H1 (cell line): ENCODE results near the gene APLP1. TPM values are rescaled to one million over a fixed set of nuclear protein-coding genes. Genes with fewer than 3 reads are reported as not detected.

Source experiments
- CTCF ChIA-PET: fragments of 300-600 bp; sonication (Branson Sonifier 250); formaldehyde crosslinking; loops from one replicate; lab custom pipeline; 2021; ENCODE audit not compliant: partially characterized antibody; lab: Charles Lee
- POLR2A ChIA-PET: fragments of 300-600 bp; sonication (Branson Sonifier 250); formaldehyde crosslinking; loops from one replicate; lab custom pipeline; 2021; ENCODE audit warnings: inconsistent platforms; ENCODE audit not compliant: partially characterized antibody; lab: Charles Lee
- DNase-seq, 2 experiments: peaks; one replicate each; pipeline versions ENCODE4 v3.0.0 to v3.0.0-alpha.2; 2010 to 2022; ENCODE audit warnings: low spot score in 2 of 2, low read depth in 1 of 2, mixed read lengths in 1 of 2
- FAIRE-seq: peaks from 2 replicates; lab custom pipeline; 2011; peaks lifted over from hg19 to GRCh38; lab: Jason Lieb, UNC
- H2AFZ ChIP-seq: 2 replicates; pipeline ENCODE4 v1.8.1; 2012; ENCODE audit warnings: low read length, inconsistent platforms
- H2AK5ac ChIP-seq: 2 replicates; pipeline ENCODE4 v1.6.1; 2013; ENCODE audit warnings: low read depth, low read length
- H2BK120ac ChIP-seq: replicated peaks from 2 replicates; pipeline ENCODE3; 2013; ENCODE audit warnings: low read depth, low read length, inconsistent platforms
- H2BK12ac ChIP-seq: 2 replicates; pipeline ENCODE4 v1.6.1; 2013; ENCODE audit warnings: low read depth, low read length
- H2BK15ac ChIP-seq: 2 replicates; pipeline ENCODE4 v1.6.1; 2013; ENCODE audit warnings: low read length
- H2BK20ac ChIP-seq: 2 replicates; pipeline ENCODE4 v1.6.1; 2013; ENCODE audit warnings: low read length
- H2BK5ac ChIP-seq: 2 replicates; pipeline ENCODE4 v1.6.1; 2013; ENCODE audit warnings: low read depth, low read length
- H3K14ac ChIP-seq: 2 replicates; pipeline ENCODE4 v1.6.1; 2013; ENCODE audit warnings: inconsistent platforms; ENCODE audit not compliant: insufficient read length
- H3K18ac ChIP-seq: 2 replicates; pipeline ENCODE4 v1.6.1; 2013; ENCODE audit warnings: low read length; ENCODE audit errors: extremely low read depth
- H3K23ac ChIP-seq: 2 replicates; pipeline ENCODE4 v1.6.1; 2013; ENCODE audit warnings: inconsistent platforms; ENCODE audit not compliant: insufficient read length
- H3K23me2 ChIP-seq: 2 replicates; pipeline ENCODE4 v1.6.1; 2013; ENCODE audit warnings: low read depth, low read length
- H3K27ac ChIP-seq: 2 replicates; pipeline ENCODE4 v1.6.1; 2011; ENCODE audit warnings: low read depth, low read length, inconsistent platforms
- H3K27me3 ChIP-seq, 4 experiments: replicated peaks in 1 of 4; 1 replicate in 1 of 4; 2 replicates in 3 of 4; pipeline versions ENCODE4 v1.6.1 to v1.8.1; 2011 to 2013; ENCODE audit warnings: low read length in 3 of 4, mild to moderate bottlenecking in 3 of 4, inconsistent platforms in 2 of 4, mixed read lengths in 2 of 4, moderate library complexity in 1 of 4; ENCODE audit not compliant: control insufficient read depth in 3 of 4, insufficient read depth in 3 of 4; ENCODE audit errors: extremely low read depth in 1 of 4
- H3K36me3 ChIP-seq, 4 experiments: 2 replicates each; pipeline versions ENCODE4 v1.6.1 to v1.8.1; 2011 to 2013; ENCODE audit warnings: mild to moderate bottlenecking in 4 of 4, low read length in 3 of 4, moderate library complexity in 2 of 4, control low read depth in 1 of 4, inconsistent platforms in 1 of 4; ENCODE audit not compliant: insufficient read depth in 4 of 4, control insufficient read depth in 2 of 4
- H3K4ac ChIP-seq: replicated peaks from 2 replicates; pipeline ENCODE3; 2013; ENCODE audit warnings: low read length, low read depth, mixed read lengths, inconsistent platforms; ENCODE audit not compliant: insufficient read length
- H3K4me1 ChIP-seq, 4 experiments: replicated peaks in 1 of 4; 1 replicate in 1 of 4; 2 replicates in 3 of 4; pipeline versions ENCODE4 v1.6.1 to v1.8.1; 2011 to 2013; ENCODE audit warnings: low read length in 3 of 4, inconsistent platforms in 2 of 4, mixed read lengths in 1 of 4; ENCODE audit not compliant: insufficient read depth in 4 of 4, control insufficient read depth in 3 of 4
- H3K4me2 ChIP-seq, 2 experiments: 2 replicates each; pipeline versions ENCODE4 v1.6.1 to v1.8.1; 2011 to 2013; ENCODE audit warnings: low read depth in 2 of 2, low read length in 2 of 2, control low read depth in 1 of 2, inconsistent platforms in 1 of 2, mild to moderate bottlenecking in 1 of 2; ENCODE audit not compliant: insufficient read depth in 1 of 2
- H3K4me3 ChIP-seq, 4 experiments: fragments of 200-600, 300-600 bp in 1 of 4; sonication (generic), shearing (Covaris generic), sonication (Bioruptor Twin) in 1 of 4; 2 replicates each; pipeline versions ENCODE4 v1.5.1 to v1.8.1; 2011 to 2016; ENCODE audit warnings: low read length in 4 of 4, low read depth in 3 of 4, control low read depth in 2 of 4, inconsistent platforms in 2 of 4, mild to moderate bottlenecking in 2 of 4, mixed read lengths in 1 of 4, moderate library complexity in 1 of 4; ENCODE audit not compliant: insufficient read depth in 2 of 4; ENCODE audit errors: extremely low read depth in 1 of 4
- H3K56ac ChIP-seq: replicated peaks from 2 replicates; pipeline ENCODE3; 2013; ENCODE audit warnings: low read depth, mild to moderate bottlenecking, mixed read lengths, low read length, inconsistent platforms; ENCODE audit not compliant: insufficient read length
- H3K79me1 ChIP-seq: 2 replicates; pipeline ENCODE4 v1.6.1; 2013; ENCODE audit warnings: low read depth, low read length, control low read depth
- H3K79me2 ChIP-seq, 2 experiments: 2 replicates each; pipeline versions ENCODE4 v1.6.1 to v1.8.1; 2012 to 2013; ENCODE audit warnings: low read length in 2 of 2, mild to moderate bottlenecking in 2 of 2, inconsistent platforms in 1 of 2; ENCODE audit not compliant: insufficient read depth in 2 of 2, control insufficient read depth in 1 of 2
- H3K9ac ChIP-seq, 4 experiments: replicated peaks in 1 of 4; 1 replicate in 1 of 4; 2 replicates in 3 of 4; pipeline versions ENCODE4 v1.6.1 to v1.8.1; 2011 to 2013; ENCODE audit warnings: low read depth in 3 of 4, low read length in 3 of 4, control low read depth in 2 of 4, mild to moderate bottlenecking in 2 of 4, moderate library complexity in 2 of 4, inconsistent platforms in 1 of 4; ENCODE audit errors: extremely low read depth in 1 of 4
- H3K9me3 ChIP-seq, 2 experiments: 2 replicates each; pipeline versions ENCODE4 v1.6.1 to v1.8.1; 2012 to 2013; ENCODE audit warnings: mild to moderate bottlenecking in 2 of 2, moderate library complexity in 2 of 2, control low read depth in 1 of 2, inconsistent platforms in 1 of 2, low read depth in 1 of 2, low read length in 1 of 2, mixed read lengths in 1 of 2; ENCODE audit not compliant: insufficient read depth in 2 of 2
- H4K20me1 ChIP-seq, 2 experiments: replicated peaks in 1 of 2; 2 replicates each; pipeline versions ENCODE3 to v1.8.1; 2011 to 2013; ENCODE audit warnings: inconsistent platforms in 2 of 2, low read length in 2 of 2, mild to moderate bottlenecking in 1 of 2; ENCODE audit not compliant: insufficient read depth in 2 of 2, control insufficient read depth in 1 of 2
- H4K5ac ChIP-seq: 2 replicates; pipeline ENCODE4 v1.6.1; 2013; ENCODE audit warnings: low read length, low read depth, mixed read lengths, inconsistent platforms; ENCODE audit not compliant: insufficient read length
- H4K8ac ChIP-seq: 2 replicates; pipeline ENCODE4 v1.8.0; 2013; ENCODE audit warnings: mild to moderate bottlenecking, moderate library complexity, low read length, inconsistent platforms; ENCODE audit not compliant: insufficient read depth; ENCODE audit errors: extremely low read depth
- H4K91ac ChIP-seq: replicated peaks from 2 replicates; pipeline ENCODE3; 2013; ENCODE audit warnings: low read length, mixed read lengths, inconsistent platforms; ENCODE audit not compliant: insufficient read length
- BACH1 ChIP-seq: IDR thresholded peaks from 2 replicates; pipeline ENCODE4 v1.6.1; 2012; ENCODE audit warnings: low read length, improper control_type of control experiment
- CREB1 ChIP-seq: IDR thresholded peaks from 2 replicates; pipeline ENCODE4 v1.6.1; 2012; ENCODE audit warnings: inconsistent platforms
- KDM1A ChIP-seq: fragments of 200-600, 300-600 bp; sonication (generic); IDR thresholded peaks from 2 replicates; pipeline ENCODE4 v1.7.1; 2016; ENCODE audit warnings: mild to moderate bottlenecking, low read length, borderline replicate concordance
- RBBP5 ChIP-seq: IDR thresholded peaks from 2 replicates; pipeline ENCODE4 v1.7.1; 2012; ENCODE audit warnings: low read depth, mild to moderate bottlenecking, inconsistent platforms, low read length, moderate library complexity, borderline replicate concordance
- SIRT6 ChIP-seq: IDR thresholded peaks from one replicate; pipeline ENCODE4 v1.7.1; 2012; ENCODE audit warnings: low read length, inconsistent platforms
- SP1 ChIP-seq: IDR thresholded peaks from 2 replicates; pipeline ENCODE4 v1.6.1; 2011; ENCODE audit warnings: low read depth, low read length
- TBP ChIP-seq: IDR thresholded peaks from 2 replicates; pipeline ENCODE4 v1.6.1; 2011; ENCODE audit warnings: low read depth, low read length, improper control_type of control experiment
- YY1 ChIP-seq: IDR thresholded peaks from 2 replicates; pipeline ENCODE4 v1.6.1; 2011; ENCODE audit warnings: low read depth, mild to moderate bottlenecking, low read length
- WGBS, 2 experiments: shearing (Covaris generic) in 1 of 2; methylation state at CpG; one replicate each; pipeline versions ENCODE4 v1.1.6 to v1.1.7; 2013 to 2015; ENCODE audit warnings: low lambda C conversion rate in 2 of 2, mixed read lengths in 2 of 2, inconsistent platforms in 1 of 2, low coverage in 1 of 2, missing lambda C conversion rate in 1 of 2; ENCODE audit not compliant: insufficient replicate concordance in 2 of 2, insufficient coverage in 1 of 2, insufficient read length in 1 of 2; ENCODE audit errors: extremely low coverage in 1 of 2, missing lambda C conversion rate in 1 of 2; 5-methylcytosine and 5-hydroxymethylcytosine counted together
- polyA plus RNA-seq, 7 experiments: library from polyadenylated mRNA; depleted of rRNA in 3 of 7; stranded (reverse) in 5 of 7; unstranded in 2 of 7; fragments of >200 nt in 5 of 7; fragments of 200-250 nt in 2 of 7; gene quantifications; 1 replicate in 5 of 7; 2 replicates in 1 of 7; 4 replicates in 1 of 7; pipeline versions ENCODE4 v1.2.1 to v1.2.3, GENCODE V29; 2011 to 2013; ENCODE audit warnings: missing spikeins in 2 of 7, mixed read lengths in 2 of 7
- total RNA-seq: library from RNA; stranded (reverse); fragmentation: NEBNext Ultra II Directional; extraction: Animal tissue kit (Norgen Biotek cat#: 25700); gene quantifications from 2 replicates; pipeline ENCODE4 v1.2.1, GENCODE V29; 2021
- TF ChIP-seq, protein P1 (sequence below): IDR thresholded peaks from 2 replicates; pipeline ENCODE4 v1.6.1; 2012; ENCODE audit warnings: low read length, inconsistent platforms

Gene APLP1
- total and polyA plus RNA-seq, 2 of the 8 experiments (the other 6 are each of a cell fraction or from before 2014, with no cell fraction given), result 19.9 to 22.0 TPM

DNA sequence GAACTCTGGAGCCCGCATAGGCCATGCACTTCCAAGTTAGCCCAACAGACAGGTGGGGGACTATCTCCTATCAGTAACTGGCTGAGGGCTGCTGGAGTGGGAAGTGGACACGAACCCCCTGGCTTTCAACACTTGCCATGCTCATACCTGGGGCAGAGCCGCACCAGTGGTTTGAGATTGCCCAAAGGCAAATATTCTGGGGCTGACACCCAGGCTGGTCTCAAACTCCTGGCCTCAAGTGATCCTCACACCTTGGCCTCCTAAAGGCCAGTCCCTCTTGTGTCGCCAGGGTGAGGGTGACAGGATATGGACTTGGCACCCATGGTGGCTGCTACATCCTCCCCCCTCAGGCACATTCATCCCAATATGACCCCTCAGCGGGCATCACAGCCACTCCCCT, 18.8 kb downstream of the APLP1 start:
- no peaks in the 10 kb centered on the region for H3K79me1 ChIP-seq
- no peak overlapping the region for H4K5ac ChIP-seq
- H3K23me2 ChIP-seq, result no peaks in the 10 kb centered on the region
- DNase-seq (no peak), FAIRE-seq (no peak)
- H3K9ac ChIP-seq, result no peak overlapping the region
- ChIA-PET POLR2A (interaction anchor here (1.2 to 1.9 kb wide), 2 partner anchors 9 to 45 kb away, joined by 4 to 6 read pairs; no protein-coding TSS in a partner anchor), CTCF (interaction anchor here (1.0 to 1.8 kb wide), 4 partner anchors 21 to 66 kb away, joined by 3 to 5 read pairs (median 4); partner anchors contain the start of gene TYROBP)
- 91% methylated on average over 5 of the region's 5 CpGs; no CpG with 5 or more reads in 1 of the 2 experiments for WGBS, 2 experiments
- H4K8ac ChIP-seq, result no peak overlapping the region
- no peak overlapping the region for H3K23ac ChIP-seq
- H3K4me1 ChIP-seq, result no peaks in the 10 kb centered on the region
- no peak overlapping the region for H3K18ac ChIP-seq
- no peak overlapping the region for H2BK20ac ChIP-seq
- no peak overlapping the region for H3K4me3 ChIP-seq
- H3K4me2 ChIP-seq, result no peak overlapping the region
- H3K36me3 ChIP-seq, result peaks cover 10 to 25% (median 20%) of the 10 kb centered on the region in 4 experiments
- peaks cover 0 to 6% of the 10 kb centered on the region in 2 experiments for H4K20me1 ChIP-seq
- H3K79me2 ChIP-seq, result no peaks in the 10 kb centered on the region
- H2BK120ac ChIP-seq, result no peak overlapping the region
- H3K27ac ChIP-seq, result no peak overlapping the region
- H2AFZ ChIP-seq, result no peak overlapping the region
- no peak overlapping the region for H3K56ac ChIP-seq
- H3K4ac ChIP-seq, result no peak overlapping the region
- H3K27me3 ChIP-seq, result no peaks in the 10 kb centered on the region
- no peak overlapping the region for H4K91ac ChIP-seq
- H2BK5ac ChIP-seq, result no peak overlapping the region
- no peak overlapping the region for H2BK12ac ChIP-seq
- H2BK15ac ChIP-seq, result no peak overlapping the region
- no peak overlapping the region for H3K14ac ChIP-seq
- H2AK5ac ChIP-seq, result no peak overlapping the region
- no peaks in the 10 kb centered on the region for H3K9me3 ChIP-seq
- TF ChIP-seq RBBP5 (no peak), BACH1 (no peak), CREB1 (no peak), YY1 (no peak), KDM1A (no peak), TBP (no peak), SP1 (no peak), SIRT6 (no peak)
- TF ChIP-seq, protein P1, sequence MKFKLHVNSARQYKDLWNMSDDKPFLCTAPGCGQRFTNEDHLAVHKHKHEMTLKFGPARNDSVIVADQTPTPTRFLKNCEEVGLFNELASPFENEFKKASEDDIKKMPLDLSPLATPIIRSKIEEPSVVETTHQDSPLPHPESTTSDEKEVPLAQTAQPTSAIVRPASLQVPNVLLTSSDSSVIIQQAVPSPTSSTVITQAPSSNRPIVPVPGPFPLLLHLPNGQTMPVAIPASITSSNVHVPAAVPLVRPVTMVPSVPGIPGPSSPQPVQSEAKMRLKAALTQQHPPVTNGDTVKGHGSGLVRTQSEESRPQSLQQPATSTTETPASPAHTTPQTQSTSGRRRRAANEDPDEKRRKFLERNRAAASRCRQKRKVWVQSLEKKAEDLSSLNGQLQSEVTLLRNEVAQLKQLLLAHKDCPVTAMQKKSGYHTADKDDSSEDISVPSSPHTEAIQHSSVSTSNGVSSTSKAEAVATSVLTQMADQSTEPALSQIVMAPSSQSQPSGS, result no peak
